Activated CD4-positive, alpha-beta T cell treated with anti-CD3 and anti-CD28 coated beads, Interleukin-2, amount 50 U/mL, for 24 hours (primary cell): ENCODE measurements around the gene CARD6.
"Not testable (repeated sequence)": the region's sequence is repeated elsewhere in the genome, so short reads cannot be mapped to it uniquely, and the experiment has no call there.

Experiments used
- DNase-seq, 2 donors: peaks; one replicate each; pipeline ENCODE4 v3.0.0-alpha.2; 2020; ENCODE audit warnings: low read depth in 1 of 2, low spot score in 1 of 2

The CARD6 gene

DNA sequence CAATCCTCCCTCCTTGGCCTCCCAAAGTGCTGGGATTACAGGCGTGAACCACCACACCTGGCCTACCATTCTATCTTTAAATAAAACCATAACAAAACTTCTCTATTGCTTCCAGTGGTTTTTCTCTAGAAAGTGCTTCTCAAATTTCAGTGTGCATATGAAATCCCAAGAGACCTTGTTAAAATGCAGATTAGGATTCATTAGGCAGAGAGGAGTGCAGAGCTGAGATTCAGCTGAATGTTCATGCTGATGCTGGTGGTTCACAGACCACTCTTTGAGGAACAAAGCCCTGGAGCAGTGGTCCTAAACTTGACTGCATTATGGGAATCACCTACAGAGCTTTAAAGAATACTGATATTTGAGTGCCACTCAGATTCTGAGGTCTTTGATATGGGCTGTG, 28.2 kb downstream of the CARD6 start:
- no peak for DNase-seq

- no peak for DNase-seq
Measured at GRCh38 chr5:40871177-40871576, 30.0 kb downstream of the CARD6 start.

DNA sequence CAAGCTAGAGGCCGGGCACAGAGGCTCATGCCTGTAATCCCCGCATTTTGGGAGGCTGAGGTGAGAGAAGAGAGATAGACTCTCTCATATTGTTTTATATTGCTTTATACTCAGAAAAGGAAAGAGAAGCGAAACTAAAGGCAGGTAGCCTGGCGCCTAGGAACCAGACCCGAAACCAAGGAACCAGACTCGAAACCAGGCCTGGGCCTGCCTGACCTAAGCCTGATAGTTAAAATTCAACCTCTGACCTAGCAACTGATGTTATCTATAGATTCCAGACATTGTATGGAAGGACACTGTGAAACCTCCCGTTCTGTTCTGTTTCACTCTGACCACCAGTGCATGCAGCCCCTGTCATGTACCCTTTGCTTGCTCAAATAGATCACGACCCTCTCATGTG, 31.1 kb downstream of the CARD6 start:
- DNase-seq: not testable (repeated sequence)

- no peak for DNase-seq
Measured at GRCh38 chr5:40873286-40873880, 32.2 kb downstream of the CARD6 start.

GRCh38 chr5:40875958-40876357, 34.8 kb downstream of the CARD6 start:
- no peak for DNase-seq

DNA sequence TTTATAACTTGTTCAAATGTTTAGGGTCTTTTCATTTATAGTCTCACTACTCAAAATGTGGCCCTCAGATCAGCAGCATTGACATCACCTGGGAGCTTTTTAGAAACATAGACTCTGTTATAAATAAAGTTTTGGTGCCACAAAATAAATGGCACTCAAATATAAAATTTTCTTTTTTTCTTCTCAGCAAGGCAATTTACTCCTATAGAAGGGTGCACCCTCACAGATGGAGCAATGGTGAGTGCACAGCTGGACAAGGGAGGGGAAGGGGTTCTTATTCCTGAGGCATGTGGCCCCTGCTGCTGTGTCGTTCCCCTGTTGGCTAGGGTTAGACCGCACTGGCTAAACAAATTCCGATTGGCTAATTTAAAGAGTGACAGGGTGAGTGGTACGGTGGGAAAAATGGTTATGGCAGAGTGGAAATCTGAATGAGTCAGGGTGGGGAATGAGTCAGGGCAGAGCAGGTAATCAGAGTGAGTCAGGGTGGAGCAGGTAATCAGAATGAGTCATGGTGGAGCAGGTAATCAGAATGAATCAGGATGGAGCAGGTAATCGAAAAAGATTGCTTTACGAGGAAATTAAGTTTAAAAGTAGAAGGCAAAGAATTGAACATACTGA, 36.3 kb downstream of the CARD6 start:
- no peak for DNase-seq

DNA sequence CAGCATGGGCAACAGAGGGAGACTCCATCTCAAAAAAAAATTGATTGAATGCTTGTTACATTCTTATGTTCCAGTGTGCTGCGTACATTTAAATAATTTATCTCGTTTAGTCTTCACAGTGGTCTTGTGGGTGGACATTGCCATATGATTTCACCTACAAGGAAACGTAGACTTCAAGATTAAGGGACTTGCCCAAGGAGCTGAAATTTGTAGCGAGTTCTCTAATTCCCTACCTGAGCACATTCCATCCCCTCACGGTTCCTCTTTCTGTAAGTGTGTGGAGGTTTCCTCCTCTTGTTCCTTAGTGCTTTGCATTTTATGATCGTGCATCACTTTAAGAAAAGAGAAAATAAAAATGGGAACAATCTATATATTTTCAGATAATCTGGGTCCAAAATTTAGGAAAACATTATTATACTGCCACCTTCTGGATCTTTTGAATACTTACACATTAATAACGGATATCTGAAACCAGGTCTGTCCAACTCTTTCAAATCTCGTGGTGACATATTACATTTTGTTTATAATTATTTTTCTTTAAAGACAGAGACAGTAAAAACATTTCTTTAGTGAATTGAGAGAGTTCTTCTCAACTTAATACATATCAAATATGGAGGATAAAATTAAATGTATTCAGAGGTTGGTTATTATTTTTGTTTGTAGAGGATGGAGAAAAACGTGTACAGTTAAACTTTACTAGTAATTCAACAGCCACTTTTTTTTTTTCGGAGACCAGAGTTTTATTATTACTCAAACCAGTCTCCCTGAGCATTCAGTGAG, 38.2 kb downstream of the CARD6 start:
- no peak for DNase-seq

- DNase-seq: no peak
Measured at GRCh38 chr5:40882291-40882690, 41.1 kb downstream of the CARD6 start.

DNA sequence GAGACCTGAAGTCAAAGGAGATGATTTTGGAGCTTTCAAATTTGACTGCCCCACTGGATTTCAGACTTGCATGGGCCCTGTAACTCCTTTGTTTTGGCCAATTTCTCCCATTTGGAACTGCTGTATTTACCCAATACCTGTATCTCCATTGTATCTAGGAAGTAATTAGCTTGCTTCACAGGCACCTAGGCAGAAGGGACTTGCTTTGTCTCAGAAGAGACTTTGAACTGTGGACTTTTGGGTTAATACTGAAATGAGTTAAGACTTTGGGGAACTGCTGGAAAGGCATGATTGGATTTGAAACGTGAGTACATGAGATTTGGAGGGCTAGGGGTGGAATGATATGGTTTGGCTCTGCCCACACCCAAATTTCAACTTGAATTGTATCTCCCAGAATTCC, 41.9 kb downstream of the CARD6 start:
- not testable (repeated sequence) for DNase-seq

DNA sequence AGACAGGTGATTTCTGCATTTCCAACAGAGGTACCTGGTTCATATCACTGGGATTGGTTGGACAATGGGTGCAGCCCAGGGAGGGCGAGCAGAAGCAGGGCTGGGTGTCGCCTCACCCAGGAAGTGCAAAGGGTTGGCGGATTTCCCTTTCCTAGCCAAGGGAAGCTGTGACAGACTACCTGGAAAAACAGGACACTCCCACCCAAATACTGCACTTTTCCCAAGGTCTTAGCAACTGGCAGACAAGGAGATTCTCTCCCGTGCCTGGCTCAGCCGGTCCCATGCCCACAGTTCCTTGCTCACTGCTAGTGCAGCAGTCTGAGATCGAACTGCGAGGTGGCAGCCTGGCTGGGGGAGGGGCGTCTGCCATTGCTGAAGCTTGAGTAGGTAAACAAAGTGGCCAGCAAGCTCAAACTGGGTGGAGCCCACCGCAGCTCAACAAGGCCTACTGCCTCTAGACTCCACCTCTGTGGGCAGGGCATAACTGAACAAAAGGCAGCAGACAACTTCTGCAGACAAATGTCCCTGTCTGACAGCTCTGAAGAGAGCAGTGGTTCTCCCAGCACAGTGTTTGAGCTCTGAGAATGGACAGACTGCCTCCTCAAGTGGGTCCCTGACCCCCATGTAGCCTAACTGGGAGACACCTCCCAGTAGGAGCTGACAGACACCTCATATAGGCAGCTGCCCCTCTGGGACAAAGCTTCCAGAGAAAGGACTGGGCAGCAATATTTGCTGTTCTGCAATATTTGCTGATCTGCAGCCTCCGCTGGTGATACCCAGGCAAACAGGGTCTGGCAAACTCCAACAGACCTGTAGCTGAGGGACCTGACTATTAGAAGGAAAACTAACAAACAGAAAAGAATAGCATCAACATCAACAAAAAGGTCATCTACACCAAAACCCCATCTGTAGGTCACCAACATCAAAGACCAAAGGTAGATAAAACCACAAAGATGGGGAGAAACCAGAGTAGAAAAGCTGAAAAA, 54.6 kb downstream of the CARD6 start:
- DNase-seq: not testable (repeated sequence)

DNA sequence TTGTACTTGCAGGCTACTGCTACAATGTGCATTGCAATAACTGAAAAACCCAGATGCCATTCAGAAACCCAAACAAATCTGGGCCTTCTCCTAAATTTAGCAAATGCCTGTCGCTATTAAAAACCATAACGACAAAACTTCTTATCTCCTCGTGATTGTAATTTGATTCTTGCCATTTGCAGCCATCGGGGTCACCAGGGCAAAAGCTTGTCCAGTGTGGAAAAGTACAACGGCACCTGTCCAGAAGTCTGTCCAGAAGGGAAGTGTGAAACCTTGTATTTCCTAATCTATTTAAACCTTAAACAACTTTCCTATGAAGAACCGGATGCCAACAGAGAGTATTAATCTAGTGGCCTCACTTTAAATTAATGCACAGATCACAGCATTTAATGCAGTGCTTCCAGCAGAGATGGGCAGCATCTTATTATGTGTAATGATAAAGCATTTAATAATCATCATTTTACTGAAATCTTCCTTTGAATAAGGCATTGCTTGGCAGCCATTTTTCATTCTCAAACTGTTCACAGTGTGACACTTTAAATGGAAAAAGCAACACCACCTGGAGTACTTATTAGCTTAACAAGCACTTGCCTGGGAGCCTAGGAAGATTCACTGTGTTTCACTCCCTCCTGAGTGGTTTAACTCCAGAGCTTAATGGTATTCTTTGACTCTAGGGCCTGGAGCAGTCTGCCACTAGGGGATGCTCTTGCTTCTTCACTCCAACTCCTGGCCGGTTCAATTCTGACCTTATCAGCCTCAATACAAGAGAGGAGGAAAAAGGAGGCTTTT, 63.2 kb downstream of the CARD6 start:
- DNase-seq: peak in 1 of 2 donors; percentile 17

- no peak for DNase-seq
Measured at GRCh38 chr5:40904994-40905306, 63.8 kb downstream of the CARD6 start.

- DNase-seq: no peak
Measured at GRCh38 chr5:40906351-40906751, 65.2 kb downstream of the CARD6 start.

- DNase-seq: no peak
Measured at GRCh38 chr5:40909264-40909663, 68.1 kb downstream of the CARD6 start, which contains the start of gene C7. Gene C7, plus strand, starts transcription at chr5:40909497. Its CDS starts 114 bp downstream, at chr5:40909611.

DNA sequence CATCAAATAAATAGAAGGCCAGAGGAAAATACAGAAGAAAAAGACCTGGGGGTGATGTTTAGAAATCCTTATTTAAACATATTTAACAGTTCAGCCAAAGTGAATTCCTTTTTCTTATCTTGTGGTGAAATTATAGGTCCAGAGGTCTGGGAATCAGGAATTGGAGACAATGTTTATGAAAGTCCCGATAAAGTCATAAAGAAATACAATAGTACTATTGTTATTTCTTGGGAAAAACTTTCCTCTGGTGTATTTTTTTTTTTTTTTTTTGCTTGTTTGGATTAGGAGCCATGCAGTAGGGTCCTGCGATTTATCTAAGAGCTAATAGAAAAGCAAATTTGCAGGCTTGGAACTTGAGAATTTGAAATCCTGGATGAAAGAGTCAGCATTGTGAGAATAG, 68.6 kb downstream of the CARD6 start:
- DNase-seq: no peak
